DOHH2 (cell line): Measurements from ENCODE around the gene TXLNB.

ENCODE experiments used
- CTCF ChIP-seq: fragments of 200-600 bp; sonication (generic); IDR thresholded peaks from one replicate; pipeline ENCODE4 v1.5.1; 2014; ENCODE audit warnings: antibody characterized with exemption, mild to moderate bottlenecking, low read depth, low read length; ENCODE audit not compliant: poor library complexity, severe bottlenecking
- EZH2phosphoT487 ChIP-seq: fragments of 200-600 bp; sonication (generic); IDR thresholded peaks from 2 replicates; pipeline ENCODE4 v1.6.1; 2017; ENCODE audit warnings: borderline replicate concordance, mild to moderate bottlenecking, antibody characterized with exemption, low read length, moderate library complexity, mixed read lengths

- TF ChIP-seq CTCF (no peak), EZH2phosphoT487 (no peak)
Observed at GRCh38 chr6:139257291-139257690, 34.5 kb downstream of the TXLNB start.
